ENCODE measurements around the gene KRTAP2-1.

- TF ChIP-seq CTCF (IDR thresholded peaks at IDR 0.05) (no peak), CBX2 (IDR thresholded peaks at IDR 0.05; ENCODE audit: borderline replicate concordance, low read depth) (no peak), RFX5 (IDR thresholded peaks at IDR 0.05) (no peak), EP300 (IDR thresholded peaks at IDR 0.05) (no peak)
Measured at GRCh38 chr17:41013606-41014005, 33.5 kb downstream of the KRTAP2-1 start.
